ENCODE data around the gene NIPA2.

NIPA2 gene

DNA sequence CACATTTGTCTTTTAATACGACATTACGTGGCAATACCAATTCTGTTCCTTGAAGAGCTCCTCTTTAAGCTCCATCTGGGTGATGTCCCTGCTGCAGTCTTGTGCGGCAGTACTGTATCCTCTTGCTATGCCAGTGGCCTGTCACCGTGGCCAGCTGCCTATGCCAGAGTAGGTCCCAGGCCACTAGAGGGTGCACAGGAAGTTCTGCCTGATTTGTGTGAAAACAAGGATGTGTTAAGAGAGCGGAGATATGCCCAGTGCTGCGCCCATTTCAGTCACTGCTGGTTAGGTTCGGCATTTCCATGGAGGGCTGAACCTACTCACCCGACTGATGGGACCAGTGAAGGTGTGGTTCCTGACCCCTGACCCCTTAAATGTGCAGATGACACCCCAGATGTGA, 26.8 kb upstream of the NIPA2 start:
- no peaks in the 10 kb centered on the region for H3K79me2 ChIP-seq
- H3K36me3 ChIP-seq (ENCODE audit: control insufficient read depth, insufficient read depth, low read length), result no peaks in the 10 kb centered on the region
- TF ChIP-seq, protein P1, sequence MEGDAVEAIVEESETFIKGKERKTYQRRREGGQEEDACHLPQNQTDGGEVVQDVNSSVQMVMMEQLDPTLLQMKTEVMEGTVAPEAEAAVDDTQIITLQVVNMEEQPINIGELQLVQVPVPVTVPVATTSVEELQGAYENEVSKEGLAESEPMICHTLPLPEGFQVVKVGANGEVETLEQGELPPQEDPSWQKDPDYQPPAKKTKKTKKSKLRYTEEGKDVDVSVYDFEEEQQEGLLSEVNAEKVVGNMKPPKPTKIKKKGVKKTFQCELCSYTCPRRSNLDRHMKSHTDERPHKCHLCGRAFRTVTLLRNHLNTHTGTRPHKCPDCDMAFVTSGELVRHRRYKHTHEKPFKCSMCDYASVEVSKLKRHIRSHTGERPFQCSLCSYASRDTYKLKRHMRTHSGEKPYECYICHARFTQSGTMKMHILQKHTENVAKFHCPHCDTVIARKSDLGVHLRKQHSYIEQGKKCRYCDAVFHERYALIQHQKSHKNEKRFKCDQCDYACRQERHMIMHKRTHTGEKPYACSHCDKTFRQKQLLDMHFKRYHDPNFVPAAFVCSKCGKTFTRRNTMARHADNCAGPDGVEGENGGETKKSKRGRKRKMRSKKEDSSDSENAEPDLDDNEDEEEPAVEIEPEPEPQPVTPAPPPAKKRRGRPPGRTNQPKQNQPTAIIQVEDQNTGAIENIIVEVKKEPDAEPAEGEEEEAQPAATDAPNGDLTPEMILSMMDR (IDR thresholded peaks at IDR 0.05), result no peak
- H2AFZ ChIP-seq, result no peak overlapping the region
- no peak overlapping the region for H3K27ac ChIP-seq
- H3K4me1 ChIP-seq, result no peaks in the 10 kb centered on the region
- no peak overlapping the region for H3K4me2 ChIP-seq (ENCODE audit: low read length)
- no peak overlapping the region for H3K4me3 ChIP-seq (ENCODE audit: low read depth, low read length)
- H3K27me3 ChIP-seq (ENCODE audit: control insufficient read depth, insufficient read depth, low read length), result no peaks in the 10 kb centered on the region
- H3K9me3 ChIP-seq (ENCODE audit: control insufficient read depth, low read length), result no peaks in the 10 kb centered on the region
- no peak overlapping the region for H3K9ac ChIP-seq

DNA sequence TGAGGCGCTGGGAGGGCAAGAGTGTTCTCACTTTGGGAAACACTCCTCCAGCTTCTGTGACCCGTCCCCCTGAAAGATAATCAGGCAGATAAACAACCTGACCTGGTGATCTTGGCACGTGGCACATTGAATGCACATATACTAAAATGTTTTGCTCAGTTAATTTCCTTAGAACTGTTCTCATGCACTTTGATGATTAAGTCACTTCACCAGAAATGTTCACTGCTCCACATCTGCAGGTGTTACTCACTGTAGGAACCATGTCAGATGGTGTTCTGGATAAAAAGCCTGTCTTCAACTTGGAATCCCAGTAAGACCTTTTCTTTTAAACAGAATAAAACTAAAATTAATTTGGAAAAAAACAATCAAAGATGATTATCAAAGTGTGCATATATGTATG, 24.6 kb upstream of the NIPA2 start:
- H3K4me1 ChIP-seq, result no peaks in the 10 kb centered on the region
- no peaks in the 10 kb centered on the region for H3K9me3 ChIP-seq (ENCODE audit: control insufficient read depth, low read length)
- no peaks in the 10 kb centered on the region for H3K36me3 ChIP-seq (ENCODE audit: control insufficient read depth, insufficient read depth, low read length)
- no peak overlapping the region for H2AFZ ChIP-seq
- no peak overlapping the region for H3K4me2 ChIP-seq (ENCODE audit: low read length)
- no peak overlapping the region for H3K9ac ChIP-seq
- H3K27ac ChIP-seq, result no peak overlapping the region
- TF ChIP-seq, protein P1 (IDR thresholded peaks at IDR 0.05), result no peak
- no peaks in the 10 kb centered on the region for H3K27me3 ChIP-seq (ENCODE audit: control insufficient read depth, insufficient read depth, low read length)
- H3K4me3 ChIP-seq (ENCODE audit: low read depth, low read length), result no peak overlapping the region
- H3K79me2 ChIP-seq, result no peaks in the 10 kb centered on the region

DNA sequence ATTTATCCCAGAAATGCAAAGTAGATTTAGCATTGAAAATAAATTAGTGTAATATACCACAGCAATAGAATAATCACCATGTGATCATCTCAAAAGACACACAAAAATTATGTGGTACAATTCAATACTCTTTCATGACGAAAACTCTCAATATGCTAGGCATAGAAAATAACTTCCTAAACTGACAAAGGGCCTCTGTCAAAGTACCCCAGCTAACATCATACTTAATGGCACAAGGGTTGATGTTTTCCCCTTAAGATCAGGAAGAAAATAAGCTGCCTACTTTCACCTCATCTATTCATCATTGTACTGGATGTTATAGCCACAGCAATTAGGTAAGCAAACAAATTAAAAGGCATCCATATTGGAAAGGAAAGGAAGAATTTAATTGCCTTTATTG, 22.7 kb upstream of the NIPA2 start:
- Histone ChIP-seq H3K9me3 (ENCODE audit: control insufficient read depth, low read length) (no peaks in the 10 kb centered on the region), H3K9ac (no peak overlapping the region), H3K79me2 (no peaks in the 10 kb centered on the region), H3K4me2 (ENCODE audit: low read length) (no peak overlapping the region), H3K36me3 (ENCODE audit: control insufficient read depth, insufficient read depth, low read length) (no peaks in the 10 kb centered on the region), H3K27ac (no peak overlapping the region), H2AFZ (no peak overlapping the region), H3K27me3 (ENCODE audit: control insufficient read depth, insufficient read depth, low read length) (no peaks in the 10 kb centered on the region), H3K4me3 (ENCODE audit: low read depth, low read length) (no peak overlapping the region), H3K4me1 (no peaks in the 10 kb centered on the region)
- TF ChIP-seq, protein P1 (IDR thresholded peaks at IDR 0.05), result no peak

- H3K9me3 ChIP-seq (ENCODE audit: control insufficient read depth, low read length), result no peaks in the 10 kb centered on the region
- no peaks in the 10 kb centered on the region for H3K36me3 ChIP-seq (ENCODE audit: control insufficient read depth, insufficient read depth, low read length)
- H3K4me3 ChIP-seq (ENCODE audit: low read depth, low read length), result no peak overlapping the region
- H3K27ac ChIP-seq, result no peak overlapping the region
- no peaks in the 10 kb centered on the region for H3K4me1 ChIP-seq
- no peaks in the 10 kb centered on the region for H3K79me2 ChIP-seq
- no peak overlapping the region for H3K9ac ChIP-seq
- H2AFZ ChIP-seq, result no peak overlapping the region
- no peaks in the 10 kb centered on the region for H3K27me3 ChIP-seq (ENCODE audit: control insufficient read depth, insufficient read depth, low read length)
- no peak overlapping the region for H3K4me2 ChIP-seq (ENCODE audit: low read length)
- TF ChIP-seq, protein P1 (IDR thresholded peaks at IDR 0.05), result no peak
Measured at GRCh38 chr15:22819651-22820050, 18.8 kb upstream of the NIPA2 start.

GRCh38 chr15:22823495-22824128, 14.9 kb upstream of the NIPA2 start:
- Histone ChIP-seq H3K4me1 (no peaks in the 10 kb centered on the region), H3K4me3 (ENCODE audit: low read depth, low read length) (no peak overlapping the region), H3K4me2 (ENCODE audit: low read length) (no peak overlapping the region), H3K36me3 (ENCODE audit: control insufficient read depth, insufficient read depth, low read length) (no peaks in the 10 kb centered on the region), H2AFZ (no peak overlapping the region), H3K79me2 (no peaks in the 10 kb centered on the region), H3K27me3 (ENCODE audit: control insufficient read depth, insufficient read depth, low read length) (no peaks in the 10 kb centered on the region), H3K27ac (no peak overlapping the region), H3K9me3 (ENCODE audit: control insufficient read depth, low read length) (no peaks in the 10 kb centered on the region), H3K9ac (no peak overlapping the region)
- TF ChIP-seq, protein P1 (IDR thresholded peaks at IDR 0.05), result no peak
